ENCODE measurements around the gene OR2T27. TPM values are rescaled to one million over a fixed set of nuclear protein-coding genes. Genes with fewer than 3 reads are reported as not detected.

The OR2T27 gene
- total RNA-seq, 1 donor from 2014 or later, result not detected

GRCh38 chr1:248625971-248626370 lies 29.4 kb downstream of the OR2T27 start:
- no peak overlapping the region for H3K27ac Mint-ChIP-seq
- no peaks in the 10 kb centered on the region for H3K9me3 Mint-ChIP-seq
- DNase-seq, result no peak
- H3K36me3 Mint-ChIP-seq (ENCODE audit: low read depth), result no peaks in the 10 kb centered on the region
- H3K4me1 Mint-ChIP-seq, result no peaks in the 10 kb centered on the region
- no peaks in the 10 kb centered on the region for H3K27me3 Mint-ChIP-seq
- H3K4me3 Mint-ChIP-seq, result no peak overlapping the region
- intact Hi-C loops (cut with micrococcal nuclease), result no loop called here

- no peak for DNase-seq
- Mint-ChIP-seq H3K27me3 (no peaks in the 10 kb centered on the region), H3K27ac (no peak overlapping the region), H3K4me3 (no peak overlapping the region), H3K36me3 (ENCODE audit: low read depth) (no peaks in the 10 kb centered on the region), H3K9me3 (no peaks in the 10 kb centered on the region), H3K4me1 (no peaks in the 10 kb centered on the region)
- intact Hi-C loops (cut with micrococcal nuclease), result no loop called here
These were observed 30.2 kb downstream of the OR2T27 start for GRCh38 chr1:248625166-248625565.

- H3K4me1 Mint-ChIP-seq, result peaks cover 11% of the 10 kb centered on the region
- H3K27me3 Mint-ChIP-seq, result no peaks in the 10 kb centered on the region
- H3K27ac Mint-ChIP-seq, result no peak overlapping the region
- DNase-seq, result no peak
- no peak overlapping the region for H3K4me3 Mint-ChIP-seq
- H3K9me3 Mint-ChIP-seq, result no peaks in the 10 kb centered on the region
- no peaks in the 10 kb centered on the region for H3K36me3 Mint-ChIP-seq (ENCODE audit: low read depth)
- intact Hi-C loops (cut with micrococcal nuclease), result loop anchor here (2.0 kb wide), 1 partner anchor 184 kb away; no protein-coding TSS in a partner anchor
These were observed 32.7 kb downstream of the OR2T27 start for GRCh38 chr1:248622570-248623001.

GRCh38 chr1:248621770-248622169 lies 33.6 kb downstream of the OR2T27 start:
- Mint-ChIP-seq H3K9me3 (no peaks in the 10 kb centered on the region), H3K27ac (no peak overlapping the region), H3K4me3 (no peak overlapping the region), H3K27me3 (no peaks in the 10 kb centered on the region), H3K36me3 (ENCODE audit: low read depth) (no peaks in the 10 kb centered on the region), H3K4me1 (peaks cover 11% of the 10 kb centered on the region)
- no peak for DNase-seq
- intact Hi-C loops (cut with micrococcal nuclease), result loop anchor here (2.0 kb wide), 1 partner anchor 185 kb away; no protein-coding TSS in a partner anchor

GRCh38 chr1:248618878-248619277 lies 36.5 kb downstream of the OR2T27 start:
- H3K36me3 Mint-ChIP-seq (ENCODE audit: low read depth), result no peaks in the 10 kb centered on the region
- no peaks in the 10 kb centered on the region for H3K9me3 Mint-ChIP-seq
- peaks cover 17% of the 10 kb centered on the region for H3K4me1 Mint-ChIP-seq
- intact Hi-C loops (cut with micrococcal nuclease), result no loop called here
- H3K27ac Mint-ChIP-seq, result no peak overlapping the region
- peak; percentile 76 for DNase-seq
- no peak overlapping the region for H3K4me3 Mint-ChIP-seq
- no peaks in the 10 kb centered on the region for H3K27me3 Mint-ChIP-seq

- DNase-seq, result no peak
- intact Hi-C loops (cut with micrococcal nuclease), result no loop called here
- Mint-ChIP-seq H3K27ac (no peak overlapping the region), H3K36me3 (ENCODE audit: low read depth) (no peaks in the 10 kb centered on the region), H3K27me3 (no peaks in the 10 kb centered on the region), H3K4me1 (peaks cover 23% of the 10 kb centered on the region), H3K9me3 (no peaks in the 10 kb centered on the region), H3K4me3 (no peak overlapping the region)
These were observed 37.2 kb downstream of the OR2T27 start for GRCh38 chr1:248618119-248618518.

GRCh38 chr1:248613742-248614141 lies 41.6 kb downstream of the OR2T27 start:
- no peaks in the 10 kb centered on the region for H3K9me3 Mint-ChIP-seq
- H3K36me3 Mint-ChIP-seq (ENCODE audit: low read depth), result no peaks in the 10 kb centered on the region
- no peaks in the 10 kb centered on the region for H3K27me3 Mint-ChIP-seq
- DNase-seq, result no peak
- intact Hi-C loops (cut with micrococcal nuclease), result loop anchor here (2.0 kb wide), 1 partner anchor 209 kb away; no protein-coding TSS in a partner anchor
- H3K4me3 Mint-ChIP-seq, result no peak overlapping the region
- H3K27ac Mint-ChIP-seq, result peak overlapping the region; percentile 87
- H3K4me1 Mint-ChIP-seq, result peaks cover 24% of the 10 kb centered on the region

GRCh38 chr1:248611883-248612414 lies 43.4 kb downstream of the OR2T27 start:
- Mint-ChIP-seq H3K36me3 (ENCODE audit: low read depth) (no peaks in the 10 kb centered on the region), H3K9me3 (no peaks in the 10 kb centered on the region), H3K4me1 (peaks cover 18% of the 10 kb centered on the region), H3K27me3 (no peaks in the 10 kb centered on the region), H3K4me3 (no peak overlapping the region), H3K27ac (peak overlapping the region; percentile 13)
- intact Hi-C loops (cut with micrococcal nuclease), result loop anchor here (2.0 kb wide), 1 partner anchor 207 kb away; no protein-coding TSS in a partner anchor
- no peak for DNase-seq

GRCh38 chr1:248610301-248610700 lies 45.0 kb downstream of the OR2T27 start:
- H3K9me3 Mint-ChIP-seq, result no peaks in the 10 kb centered on the region
- DNase-seq, result no peak
- H3K36me3 Mint-ChIP-seq (ENCODE audit: low read depth), result no peaks in the 10 kb centered on the region
- H3K27ac Mint-ChIP-seq, result peak overlapping the region; percentile 20
- no peaks in the 10 kb centered on the region for H3K27me3 Mint-ChIP-seq
- intact Hi-C loops (cut with micrococcal nuclease), result no loop called here
- H3K4me3 Mint-ChIP-seq, result no peak overlapping the region
- H3K4me1 Mint-ChIP-seq, result peaks cover 17% of the 10 kb centered on the region

Other genes starting within 250 kb of the OR2T27 start
- not detected in 2 replicates for gene OR2T2, start 209.9 kb downstream of the OR2T27 start, total RNA-seq
- gene OR2T3, start 182.2 kb downstream of the OR2T27 start, total RNA-seq, result not detected in 2 replicates
- not detected in 2 replicates for gene OR2T5, start 166.9 kb downstream of the OR2T27 start, total RNA-seq
- not detected in 2 replicates for gene OR2G6, start 147.5 kb downstream of the OR2T27 start, total RNA-seq
- not detected in 2 replicates for gene OR2T29, start 92.8 kb downstream of the OR2T27 start, total RNA-seq
- gene OR2T34, start 80.8 kb downstream of the OR2T27 start, total RNA-seq, result not detected in 2 replicates
- not detected in 2 replicates for gene OR2T10, start 57.8 kb downstream of the OR2T27 start, total RNA-seq
- not detected in 2 replicates for gene OR2T11, start 20.4 kb downstream of the OR2T27 start, total RNA-seq
- gene OR2T35, start 10.2 kb downstream of the OR2T27 start, total RNA-seq, result not detected in 2 replicates
- not detected in 2 replicates for gene OR14I1, start 47.2 kb upstream of the OR2T27 start, total RNA-seq
- not detected in 2 replicates for gene LYPD8, start 100.2 kb upstream of the OR2T27 start, total RNA-seq
- gene SH3BP5L, start 170.4 kb upstream of the OR2T27 start, total RNA-seq, result 27.5 and 28.2 TPM in 2 replicates
- 44.0 and 48.8 TPM in 2 replicates for gene ZNF672, start 182.7 kb upstream of the OR2T27 start, total RNA-seq
- gene ZNF692, start 203.6 kb upstream of the OR2T27 start, total RNA-seq, result 94.9 and 100 TPM in 2 replicates

Measured in activated CD4-positive, alpha-beta T cell treated with anti-CD3 and anti-CD28 coated beads, Interleukin-2, amount 10 ng/mL, durations not matched to agents 24 days and 14 days (primary cell).